Progenitor cell of endocrine pancreas (in vitro differentiated cells): ENCODE measurements around the gene EFNA2. TPM values are rescaled to one million over a fixed set of nuclear protein-coding genes. Genes with fewer than 3 reads are reported as not detected.
A peak's percentile ranks its signal among the peaks of the same experiment; 100 is the strongest.

Source experiments
- DNase-seq: peaks from one replicate; pipeline ENCODE4 v3.0.0; 2021; ENCODE audit warnings: low spot score; ENCODE audit not compliant: unreplicated experiment
- H3K27ac Mint-ChIP-seq: 2 replicates; pipeline ENCODE4 v1.8.0; 2021; ENCODE audit warnings: mild to moderate bottlenecking, moderate library complexity, mixed read lengths
- H3K27me3 Mint-ChIP-seq: 2 replicates; pipeline ENCODE4 v1.8.0; 2021; ENCODE audit warnings: mixed read lengths
- H3K36me3 Mint-ChIP-seq: 2 replicates; pipeline ENCODE4 v1.8.0; 2022; ENCODE audit warnings: mixed read lengths; ENCODE audit not compliant: insufficient read depth
- H3K4me1 Mint-ChIP-seq: 2 replicates; pipeline ENCODE4 v1.8.0; 2021; ENCODE audit warnings: low read depth, mixed read lengths
- H3K4me3 Mint-ChIP-seq: 2 replicates; pipeline ENCODE4 v1.8.0; 2021; ENCODE audit warnings: low read depth, mild to moderate bottlenecking, moderate library complexity, mixed read lengths
- H3K9me3 Mint-ChIP-seq: 2 replicates; pipeline ENCODE4 v1.8.0; 2021; ENCODE audit warnings: low read depth, mixed read lengths
- total RNA-seq: library from RNA; stranded (reverse); gene quantifications from 2 replicates; pipeline ENCODE4 v1.2.1, GENCODE V29; 2021
- TF ChIP-seq, protein P1 (sequence below): fragments of 200-600 bp; sonication (generic); IDR thresholded peaks from one replicate; pipeline ENCODE4 v1.5.0; 2021; ENCODE audit warnings: antibody characterized with exemption, mild to moderate bottlenecking; ENCODE audit not compliant: unreplicated experiment

The EFNA2 gene
- total RNA-seq, 1 donor from 2014 or later, result 26.5 TPM

- Mint-ChIP-seq H3K9me3 (no peaks in the 10 kb centered on the region), H3K27ac (peak overlapping the region; percentile 33), H3K4me1 (peaks cover 5% of the 10 kb centered on the region), H3K4me3 (no peak overlapping the region), H3K36me3 (peaks cover 4% of the 10 kb centered on the region), H3K27me3 (no peaks in the 10 kb centered on the region)
- TF ChIP-seq, protein P1, sequence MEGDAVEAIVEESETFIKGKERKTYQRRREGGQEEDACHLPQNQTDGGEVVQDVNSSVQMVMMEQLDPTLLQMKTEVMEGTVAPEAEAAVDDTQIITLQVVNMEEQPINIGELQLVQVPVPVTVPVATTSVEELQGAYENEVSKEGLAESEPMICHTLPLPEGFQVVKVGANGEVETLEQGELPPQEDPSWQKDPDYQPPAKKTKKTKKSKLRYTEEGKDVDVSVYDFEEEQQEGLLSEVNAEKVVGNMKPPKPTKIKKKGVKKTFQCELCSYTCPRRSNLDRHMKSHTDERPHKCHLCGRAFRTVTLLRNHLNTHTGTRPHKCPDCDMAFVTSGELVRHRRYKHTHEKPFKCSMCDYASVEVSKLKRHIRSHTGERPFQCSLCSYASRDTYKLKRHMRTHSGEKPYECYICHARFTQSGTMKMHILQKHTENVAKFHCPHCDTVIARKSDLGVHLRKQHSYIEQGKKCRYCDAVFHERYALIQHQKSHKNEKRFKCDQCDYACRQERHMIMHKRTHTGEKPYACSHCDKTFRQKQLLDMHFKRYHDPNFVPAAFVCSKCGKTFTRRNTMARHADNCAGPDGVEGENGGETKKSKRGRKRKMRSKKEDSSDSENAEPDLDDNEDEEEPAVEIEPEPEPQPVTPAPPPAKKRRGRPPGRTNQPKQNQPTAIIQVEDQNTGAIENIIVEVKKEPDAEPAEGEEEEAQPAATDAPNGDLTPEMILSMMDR, result no peak
- no peak for DNase-seq
Observed at GRCh38 chr19:1247748-1248138, 37.9 kb upstream of the EFNA2 start.

- H3K27me3 Mint-ChIP-seq, result no peaks in the 10 kb centered on the region
- DNase-seq, result no peak
- peak within 1 kb of the TSS; percentile 97 for H3K27ac Mint-ChIP-seq
- H3K36me3 Mint-ChIP-seq, result peaks cover 4% of the 10 kb centered on the region
- H3K4me1 Mint-ChIP-seq, result peaks cover 6% of the 10 kb centered on the region
- peak within 1 kb of the TSS; percentile 81 for H3K4me3 Mint-ChIP-seq
- TF ChIP-seq, protein P1, result peak; percentile 47
- H3K9me3 Mint-ChIP-seq, result no peaks in the 10 kb centered on the region
Observed at GRCh38 chr19:1248139-1248785, 37.4 kb upstream of the EFNA2 start, which contains the start of gene MIDN. Gene MIDN (plus strand): TSS chr19:1248583. CDS start chr19:1250297, 1,714 bp downstream.

DNA sequence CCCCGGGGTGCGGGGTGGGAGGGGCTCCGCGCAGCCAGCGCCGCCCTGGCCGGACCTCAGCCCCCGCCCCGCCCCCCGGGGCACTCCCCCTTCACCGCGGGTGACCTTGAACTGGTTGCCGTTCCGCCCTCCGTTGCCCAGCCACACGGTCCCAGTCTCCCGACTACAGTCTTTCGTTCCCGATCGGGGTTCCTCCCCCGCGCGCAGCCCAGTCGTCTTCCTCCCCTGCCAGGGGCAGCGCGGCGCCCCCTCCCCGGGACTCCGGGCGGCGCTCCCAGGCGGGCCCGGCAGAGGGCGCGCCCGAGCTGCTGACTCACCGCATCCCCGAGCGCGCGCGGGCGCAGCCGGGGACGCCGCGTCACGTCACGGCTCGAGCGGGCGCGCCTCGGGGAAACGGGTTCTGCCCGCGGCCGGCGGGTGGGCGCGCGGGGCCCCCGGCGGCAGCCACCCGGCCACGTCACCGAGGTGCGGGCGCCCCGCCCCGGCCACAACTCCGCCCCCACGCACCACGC, 36.8 kb upstream of the EFNA2 start:
- TF ChIP-seq, protein P1, result peak; percentile 81
- H3K27me3 Mint-ChIP-seq, result no peaks in the 10 kb centered on the region
- peaks cover 7% of the 10 kb centered on the region for H3K36me3 Mint-ChIP-seq
- H3K9me3 Mint-ChIP-seq, result no peaks in the 10 kb centered on the region
- peak overlapping the region; percentile 97 for H3K27ac Mint-ChIP-seq
- H3K4me3 Mint-ChIP-seq, result peak overlapping the region; percentile 81
- peaks cover 9% of the 10 kb centered on the region for H3K4me1 Mint-ChIP-seq
- peak; percentile 84 for DNase-seq

GRCh38 chr19:1249298-1249989, 36.2 kb upstream of the EFNA2 start:
- H3K36me3 Mint-ChIP-seq, result peaks cover 7% of the 10 kb centered on the region

GRCh38 chr19:1249990-1250436, 35.7 kb upstream of the EFNA2 start:
- no peaks in the 10 kb centered on the region for H3K27me3 Mint-ChIP-seq
- TF ChIP-seq, protein P1, result no peak
- H3K4me1 Mint-ChIP-seq, result peaks cover 7% of the 10 kb centered on the region
- H3K9me3 Mint-ChIP-seq, result no peaks in the 10 kb centered on the region
- peaks cover 13% of the 10 kb centered on the region for H3K36me3 Mint-ChIP-seq
- no peak overlapping the region for H3K27ac Mint-ChIP-seq
- H3K4me3 Mint-ChIP-seq, result peak overlapping the region; percentile 75
- no peak for DNase-seq

More at GRCh38 chr19:1249298-1249989, 36.2 kb upstream of the EFNA2 start:
- Mint-ChIP-seq H3K4me3 (peak overlapping the region; percentile 75), H3K9me3 (no peaks in the 10 kb centered on the region), H3K27ac (peak overlapping the region; percentile 84), H3K4me1 (peaks cover 9% of the 10 kb centered on the region), H3K27me3 (no peaks in the 10 kb centered on the region)
- DNase-seq, result peak; percentile 90
- TF ChIP-seq, protein P1, result no peak
